NB4 (cell line): ENCODE data around the gene SMARCD1.

Source experiments
- DNase-seq: peaks from one replicate; pipeline ENCODE4 v3.0.0; 2010; ENCODE audit warnings: low read depth
- H3K4me3 ChIP-seq: one replicate; pipeline ENCODE4 v1.5.1; 2011; ENCODE audit warnings: mild to moderate bottlenecking, low read depth, low read length, moderate library complexity
- CTCF ChIP-seq: IDR thresholded peaks from one replicate; pipeline ENCODE4 v1.5.1; 2012; ENCODE audit warnings: low read depth, low read length
- MAX ChIP-seq: IDR thresholded peaks from 2 replicates; pipeline ENCODE4 v1.6.1; 2011; ENCODE audit warnings: low read depth, low read length
- MYC ChIP-seq: IDR thresholded peaks from 2 replicates; pipeline ENCODE4 v1.6.1; 2011; ENCODE audit warnings: low read depth, low read length
- POLR2A ChIP-seq: IDR thresholded peaks from 2 replicates; pipeline ENCODE4 v1.6.1; 2011; ENCODE audit warnings: mild to moderate bottlenecking; ENCODE audit not compliant: insufficient read length; ENCODE audit errors: extremely low read depth

The SMARCD1 gene

GRCh38 chr12:50090391-50090790 lies 5.2 kb downstream of the SMARCD1 start:
- TF ChIP-seq MAX (no peak), MYC (no peak), CTCF (no peak), POLR2A (no peak)
- no peak for DNase-seq
- H3K4me3 ChIP-seq = no peak overlapping the region

GRCh38 chr12:50097952-50098351 lies 12.8 kb downstream of the SMARCD1 start:
- TF ChIP-seq MAX (no peak), MYC (no peak), CTCF (no peak), POLR2A (no peak)
- no peak overlapping the region for H3K4me3 ChIP-seq
- DNase-seq = no peak

GRCh38 chr12:50099302-50100008 lies 14.3 kb downstream of the SMARCD1 start:
- TF ChIP-seq MYC = no peak
- TF ChIP-seq MAX = no peak
- no peak for TF ChIP-seq CTCF
- no peak for TF ChIP-seq POLR2A
- no peak overlapping the region for H3K4me3 ChIP-seq
- no peak for DNase-seq

GRCh38 chr12:50100561-50100960 lies 15.4 kb downstream of the SMARCD1 start:
- no peak for TF ChIP-seq MAX
- TF ChIP-seq CTCF = no peak
- no peak for TF ChIP-seq MYC
- no peak for TF ChIP-seq POLR2A
- H3K4me3 ChIP-seq = no peak overlapping the region
- no peak for DNase-seq

- TF ChIP-seq POLR2A (no peak), CTCF (peak; percentile 38)
- DNase-seq = peak; percentile 30
These were observed 16.5 kb downstream of the SMARCD1 start for GRCh38 chr12:50101663-50102062.

GRCh38 chr12:50102131-50102531 lies 17.0 kb downstream of the SMARCD1 start:
- H3K4me3 ChIP-seq = no peak overlapping the region
- TF ChIP-seq CTCF = no peak
- no peak for TF ChIP-seq POLR2A
- TF ChIP-seq MYC = no peak
- no peak for TF ChIP-seq MAX
- DNase-seq = no peak

More at GRCh38 chr12:50101663-50102062, 16.5 kb downstream of the SMARCD1 start:
- no peak overlapping the region for H3K4me3 ChIP-seq
